HuH-7.5 (cell line): ENCODE data around the gene DR1.

ENCODE experiments used
- DNase-seq: peaks from one replicate; pipeline ENCODE4 v3.0.0; 2011; ENCODE audit warnings: low spot score

DR1 gene

GRCh38 chr1:93345633-93346420, at the start of gene DR1:
Gene DR1 (plus strand): TSS chr1:93345907. CDS start chr1:93346646, 739 bp downstream.
- peak; percentile 85 for DNase-seq

GRCh38 chr1:93296555-93297154, 49.1 kb upstream of the DR1 start:
- DNase-seq: no peak

DNA sequence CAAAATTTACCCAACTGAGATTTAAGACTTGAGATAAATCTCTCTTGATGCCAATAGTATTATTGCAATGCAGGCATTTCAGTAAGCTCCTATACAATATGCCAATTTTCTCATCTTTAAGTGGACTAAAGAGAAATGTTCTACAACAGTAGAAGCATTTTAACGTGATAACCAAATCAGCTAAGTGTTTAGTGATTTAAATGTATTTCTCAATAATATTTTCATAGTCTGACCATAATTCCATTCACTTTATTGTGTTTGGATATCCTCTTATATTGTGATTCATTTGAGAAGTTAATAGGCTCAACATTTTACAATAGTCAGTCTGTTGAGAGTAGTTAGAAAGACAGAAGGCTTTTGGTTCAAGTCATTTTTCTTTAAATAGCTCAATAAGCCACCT, 44.6 kb upstream of the DR1 start:
- no peak for DNase-seq

DNA sequence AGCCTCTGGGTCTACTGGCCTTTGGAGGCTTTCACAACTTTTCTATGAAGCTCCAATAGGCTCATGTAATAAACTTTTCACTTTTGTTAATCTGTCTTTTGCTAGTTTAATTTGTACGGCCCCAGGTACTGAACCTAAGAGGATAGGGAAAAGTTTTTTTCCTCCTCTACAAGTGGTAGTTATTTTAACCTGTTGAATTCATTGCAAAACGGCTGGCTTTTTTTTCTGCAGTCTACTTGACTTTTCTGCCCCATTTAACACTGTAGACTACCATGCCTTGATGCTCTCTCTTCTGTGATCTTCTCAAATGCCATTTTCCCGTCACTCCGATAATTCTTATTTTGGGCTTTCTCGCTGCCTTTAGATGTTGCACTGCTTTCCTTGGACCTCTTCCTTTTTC, 43.6 kb upstream of the DR1 start:
- DNase-seq: no peak

- DNase-seq: peak; percentile 19
Measured at GRCh38 chr1:93304716-93305138, 41.0 kb upstream of the DR1 start.

DNA sequence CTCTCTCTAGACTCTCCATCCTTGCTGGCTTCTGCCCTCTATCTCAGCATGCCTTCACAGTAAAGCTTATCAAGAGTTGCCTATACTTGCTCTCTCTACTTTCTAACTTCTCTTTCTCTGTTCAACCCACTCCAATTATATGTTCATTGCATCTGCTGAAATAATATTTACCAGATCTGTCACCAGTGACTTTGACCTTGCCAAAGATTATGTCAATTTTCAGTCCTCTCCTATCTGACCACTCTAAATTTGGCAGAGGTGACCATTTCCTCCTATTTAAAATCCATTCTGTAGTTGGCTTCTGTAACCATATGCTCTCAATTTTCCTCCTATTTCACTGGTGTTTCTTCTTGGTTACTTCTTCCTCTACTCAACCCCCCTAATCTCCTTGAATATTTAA, 38.8 kb upstream of the DR1 start:
- no peak for DNase-seq

DNA sequence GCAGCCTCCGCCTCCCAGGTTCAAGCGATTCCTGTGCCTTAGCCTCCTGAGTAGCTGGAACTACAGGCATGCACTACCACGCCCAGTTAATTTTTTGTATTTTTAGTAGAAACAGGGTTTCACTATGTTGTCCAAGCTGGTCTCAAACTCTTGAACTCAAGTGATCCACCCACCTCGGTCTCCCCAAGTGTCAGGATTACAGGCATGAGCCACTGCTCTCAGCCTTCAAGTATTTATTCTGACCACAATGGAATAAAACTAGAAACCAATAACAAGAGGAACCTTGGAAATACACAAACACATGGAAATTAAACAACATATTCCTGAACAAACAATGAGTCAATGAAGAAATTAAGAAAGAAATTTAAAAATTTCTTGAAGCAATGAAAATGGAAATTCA, 32.7 kb upstream of the DR1 start:
- no peak for DNase-seq

DNA sequence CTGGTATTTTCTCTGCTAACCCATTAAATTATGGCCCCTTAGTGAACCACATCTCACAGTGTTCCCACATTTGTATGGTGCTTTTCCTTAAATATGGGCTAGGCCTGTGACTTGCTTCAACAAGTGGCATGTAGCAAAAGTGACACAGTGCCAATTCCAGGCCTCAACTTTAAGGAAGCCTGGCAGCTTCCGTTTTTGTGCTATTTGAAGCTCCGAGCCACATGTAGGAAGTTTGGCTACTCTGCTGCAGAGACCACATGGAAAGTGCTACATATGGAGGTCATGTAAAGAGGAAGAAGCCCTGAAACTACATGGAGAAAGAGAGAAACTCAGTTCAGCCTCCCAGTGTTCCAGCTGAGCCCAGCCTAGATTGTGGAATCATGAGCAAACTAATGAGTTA, 28.5 kb upstream of the DR1 start:
- no peak for DNase-seq

DNA sequence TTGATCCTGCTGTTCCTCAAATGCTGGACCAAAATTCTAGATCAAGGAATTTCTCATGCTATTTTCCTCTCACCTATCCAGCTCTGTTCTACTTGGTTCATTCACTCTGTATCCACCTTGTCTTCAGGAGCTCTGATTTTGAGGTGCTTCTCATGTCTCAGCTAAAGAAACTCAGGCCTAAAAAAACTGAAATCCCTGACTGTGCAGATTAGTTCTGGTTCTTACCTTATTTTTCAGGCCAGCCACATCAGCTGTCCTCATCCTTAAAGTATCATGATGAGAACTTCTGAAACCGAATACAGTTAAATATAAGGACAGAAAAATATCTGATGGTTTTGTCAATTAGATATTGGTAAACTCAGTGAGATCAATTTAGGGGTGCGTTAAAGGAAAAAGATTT, 27.8 kb upstream of the DR1 start:
- DNase-seq: no peak

DNA sequence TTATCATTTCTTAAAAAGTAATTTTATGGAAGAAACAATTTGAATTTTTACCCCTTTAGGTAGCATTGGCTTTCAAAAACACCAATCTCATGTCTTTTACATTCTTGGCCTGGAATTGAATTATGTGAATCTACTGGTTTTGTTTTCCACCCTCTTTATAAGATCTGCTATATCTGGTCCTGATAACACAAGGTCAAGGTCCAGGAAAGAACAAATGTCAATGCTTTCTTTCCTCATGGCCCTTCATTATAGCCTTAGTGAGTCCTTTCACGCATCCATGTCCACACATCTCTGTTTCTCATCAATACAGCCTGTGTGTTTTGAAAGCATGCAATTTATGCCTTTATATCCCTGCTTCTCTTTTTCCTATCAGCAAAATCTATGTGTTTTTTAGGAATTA, 24.0 kb upstream of the DR1 start:
- no peak for DNase-seq

GRCh38 chr1:93322349-93322748, 23.4 kb upstream of the DR1 start:
- no peak for DNase-seq

- DNase-seq: no peak
Measured at GRCh38 chr1:93323185-93323820, 22.4 kb upstream of the DR1 start.

DNA sequence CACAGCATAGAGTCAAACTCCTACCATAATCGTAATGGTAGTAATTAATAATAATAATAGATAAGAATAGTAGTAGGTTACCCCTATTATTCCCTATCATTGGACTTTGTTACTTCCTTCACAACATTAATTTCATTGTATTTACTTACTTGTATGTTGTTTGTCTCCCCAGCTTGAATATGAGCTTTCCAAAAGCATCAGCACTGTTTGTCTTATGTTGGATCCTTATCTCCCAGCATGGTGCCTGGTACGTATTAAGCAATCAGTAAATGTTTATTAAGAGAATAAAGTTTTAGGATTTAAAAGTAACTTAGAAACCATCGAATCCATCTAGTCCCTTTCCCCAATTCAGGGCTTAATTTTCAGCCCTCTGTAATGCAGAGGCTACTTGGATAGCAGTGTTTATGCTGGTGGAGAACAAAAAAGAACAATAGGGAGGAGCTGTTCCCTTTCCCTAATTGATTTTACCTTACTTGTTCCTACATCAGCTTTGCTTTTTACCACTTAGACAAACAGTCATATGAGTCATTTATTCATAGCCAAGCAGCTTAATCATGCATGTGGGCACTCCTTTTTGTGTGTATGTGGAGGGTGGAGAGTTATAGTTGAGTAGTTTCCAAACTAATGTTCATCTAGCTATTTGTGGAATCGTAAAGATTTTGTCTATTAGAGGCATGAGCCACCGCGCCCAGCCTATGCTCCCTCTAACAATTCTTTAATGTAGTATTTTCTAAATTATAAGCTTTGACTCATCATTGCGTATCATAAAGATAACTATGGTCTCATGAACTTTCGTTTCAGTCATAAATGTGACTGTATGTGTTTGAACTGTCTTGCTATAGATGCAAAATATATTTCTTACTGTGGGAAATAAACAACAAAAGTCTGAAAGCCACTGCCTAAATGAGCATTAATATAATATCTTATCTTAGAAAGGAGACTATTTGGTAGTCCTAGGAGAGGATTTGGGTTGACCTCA, 20.9 kb upstream of the DR1 start:
- no peak for DNase-seq

GRCh38 chr1:93328809-93329760, 16.6 kb upstream of the DR1 start:
- no peak for DNase-seq

DNA sequence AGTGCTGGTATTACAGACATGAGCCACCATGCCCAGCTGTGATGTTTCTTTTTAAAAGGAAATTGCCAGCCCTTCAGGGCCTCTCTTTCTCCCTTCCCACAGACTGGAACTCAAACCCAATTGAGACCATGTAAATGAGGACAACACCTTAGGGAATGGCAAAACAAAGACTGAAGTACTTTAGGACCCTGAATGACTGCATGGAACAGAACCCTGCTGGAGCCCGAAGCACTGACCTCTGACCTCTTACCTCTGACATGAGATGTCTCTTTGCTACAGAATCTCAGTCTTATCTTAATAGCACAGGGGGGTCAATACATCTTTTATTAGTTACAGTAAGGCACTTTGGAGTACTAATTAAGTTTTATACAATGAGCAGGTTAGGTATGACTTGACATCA, 15.5 kb upstream of the DR1 start:
- no peak for DNase-seq

GRCh38 chr1:93330617-93331016, 15.1 kb upstream of the DR1 start:
- no peak for DNase-seq

GRCh38 chr1:93331412-93331811, 14.3 kb upstream of the DR1 start:
- DNase-seq: no peak

DNA sequence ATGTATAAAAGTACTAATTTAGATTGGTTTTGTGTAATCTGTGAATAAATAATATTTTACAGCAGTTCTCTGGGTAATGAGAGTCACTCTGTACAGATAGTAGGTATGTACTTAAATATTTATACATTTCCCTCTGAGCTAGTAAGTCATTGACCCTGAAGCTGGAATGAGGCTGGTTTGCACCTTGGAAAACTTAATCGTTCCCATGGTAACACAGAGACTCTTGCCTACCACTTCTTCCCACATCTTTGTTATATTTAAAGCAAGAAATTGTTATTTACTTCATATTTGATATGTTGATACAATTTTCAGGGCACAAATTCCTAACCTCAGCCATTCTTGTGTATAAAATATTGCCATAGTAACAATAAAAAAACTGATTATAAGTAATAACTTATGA, 13.3 kb upstream of the DR1 start:
- no peak for DNase-seq

GRCh38 chr1:93338387-93339146, 7.1 kb upstream of the DR1 start:
- no peak for DNase-seq

DNA sequence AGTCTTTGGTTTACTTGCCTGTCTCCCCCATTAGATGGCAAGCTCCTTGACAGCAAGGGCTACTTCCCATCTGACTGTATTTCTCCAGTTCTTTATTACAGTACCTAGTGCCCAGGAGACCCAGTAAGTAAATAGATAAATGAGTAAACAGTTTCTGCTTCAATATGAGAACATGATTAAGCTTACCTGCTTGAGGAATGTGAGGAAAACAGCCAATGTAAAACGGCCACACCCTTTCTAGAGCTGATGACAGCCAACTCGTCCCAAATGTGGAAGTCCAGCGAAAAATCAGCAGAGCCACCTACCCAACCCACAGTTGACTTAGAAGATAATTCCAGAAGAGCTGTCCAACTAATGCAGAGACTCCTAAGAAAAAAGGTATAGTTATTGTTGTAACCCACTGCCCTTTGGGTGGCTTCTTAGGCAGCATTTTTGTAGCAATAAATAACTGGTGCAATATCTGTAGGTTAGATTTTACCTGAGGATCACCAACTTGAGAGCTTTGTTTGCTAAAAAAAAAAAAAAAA, 6.5 kb upstream of the DR1 start:
- DNase-seq: no peak
